Astrocyte of the spinal cord (primary cell): ENCODE measurements around the gene SVOP.
"Not testable (repeated sequence)": the region's sequence is repeated elsewhere in the genome, so short reads cannot be mapped to it uniquely, and the experiment has no call there.

Experiments
- DNase-seq: peaks from one replicate; pipeline ENCODE4 v3.0.0; 2011; ENCODE audit warnings: low read depth, low spot score
- H3K4me3 ChIP-seq: 2 replicates; pipeline ENCODE4 v1.5.1; 2011; ENCODE audit warnings: low read depth, mild to moderate bottlenecking, low read length, moderate library complexity
- in situ Hi-C: cut with HindIII; loops from 2 replicates; pipeline ENCODE4 v1.10.0; 2017; ENCODE audit warnings: low sequenced_read_pairs
- TF ChIP-seq, protein P1 (sequence below): IDR thresholded peaks from 2 replicates; pipeline ENCODE4 v1.5.1; 2012; ENCODE audit warnings: low read depth, mild to moderate bottlenecking, low read length, inconsistent platforms

SVOP gene

DNA sequence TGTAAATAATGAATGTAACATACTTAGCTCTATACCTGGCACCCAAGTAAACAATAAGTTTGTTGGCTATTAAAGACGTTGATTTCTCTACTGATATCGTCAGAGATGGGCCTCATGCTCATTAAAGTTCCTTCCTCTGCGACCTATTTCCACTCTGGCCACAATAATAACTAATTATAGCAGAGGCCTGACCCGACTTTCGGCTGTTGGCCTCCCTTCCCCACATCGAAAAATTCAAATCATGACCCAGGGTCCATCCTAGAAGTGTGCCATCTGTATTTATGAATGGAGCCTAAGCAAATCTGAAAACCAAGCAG lies 31.2 kb upstream of the SVOP start:
- DNase-seq = no peak
- TF ChIP-seq, protein P1, sequence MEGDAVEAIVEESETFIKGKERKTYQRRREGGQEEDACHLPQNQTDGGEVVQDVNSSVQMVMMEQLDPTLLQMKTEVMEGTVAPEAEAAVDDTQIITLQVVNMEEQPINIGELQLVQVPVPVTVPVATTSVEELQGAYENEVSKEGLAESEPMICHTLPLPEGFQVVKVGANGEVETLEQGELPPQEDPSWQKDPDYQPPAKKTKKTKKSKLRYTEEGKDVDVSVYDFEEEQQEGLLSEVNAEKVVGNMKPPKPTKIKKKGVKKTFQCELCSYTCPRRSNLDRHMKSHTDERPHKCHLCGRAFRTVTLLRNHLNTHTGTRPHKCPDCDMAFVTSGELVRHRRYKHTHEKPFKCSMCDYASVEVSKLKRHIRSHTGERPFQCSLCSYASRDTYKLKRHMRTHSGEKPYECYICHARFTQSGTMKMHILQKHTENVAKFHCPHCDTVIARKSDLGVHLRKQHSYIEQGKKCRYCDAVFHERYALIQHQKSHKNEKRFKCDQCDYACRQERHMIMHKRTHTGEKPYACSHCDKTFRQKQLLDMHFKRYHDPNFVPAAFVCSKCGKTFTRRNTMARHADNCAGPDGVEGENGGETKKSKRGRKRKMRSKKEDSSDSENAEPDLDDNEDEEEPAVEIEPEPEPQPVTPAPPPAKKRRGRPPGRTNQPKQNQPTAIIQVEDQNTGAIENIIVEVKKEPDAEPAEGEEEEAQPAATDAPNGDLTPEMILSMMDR = no peak
- peak overlapping the region; percentile 93 for H3K4me3 ChIP-seq
- in situ Hi-C loops = no loop called here

DNA sequence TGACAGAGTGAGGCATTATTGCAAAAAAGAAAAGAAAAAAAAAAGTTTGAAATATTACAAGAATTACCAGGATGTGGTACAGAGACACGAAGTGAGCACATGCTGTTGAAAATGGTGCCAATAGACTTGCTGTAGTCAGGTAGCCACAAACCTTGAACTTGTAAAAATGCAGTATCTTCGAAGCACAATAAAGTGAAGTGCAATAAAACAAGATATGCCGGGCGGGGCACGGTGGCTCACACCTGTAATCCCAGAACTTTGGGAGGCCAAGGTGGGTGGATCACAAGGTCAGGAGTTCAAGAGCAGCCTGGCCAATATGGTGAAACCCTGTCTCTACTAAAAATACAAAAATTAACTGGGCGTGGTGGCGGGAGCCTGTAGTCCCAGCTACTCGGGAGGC lies 28.9 kb upstream of the SVOP start:
- H3K4me3 ChIP-seq, in situ Hi-C loops, DNase-seq: not testable (repeated sequence)

DNA sequence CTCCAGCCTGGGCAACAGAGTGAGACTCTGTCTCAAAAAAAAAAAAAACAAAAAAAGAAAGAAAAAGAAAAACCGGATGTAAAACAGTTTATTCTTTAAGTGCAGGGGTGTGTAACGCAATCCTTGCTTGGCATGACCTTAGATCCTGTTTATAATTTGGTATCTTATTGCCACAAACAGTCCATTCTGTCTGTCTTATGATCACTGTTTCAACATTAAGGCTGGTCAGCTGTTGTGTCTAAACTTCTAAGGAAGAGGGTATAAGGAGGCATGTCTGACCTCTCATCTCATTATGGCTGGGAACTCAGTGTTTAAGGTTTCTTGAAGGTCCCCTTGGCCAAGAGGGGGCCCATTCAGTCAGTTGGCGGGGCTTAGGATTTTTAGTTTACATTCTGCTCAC lies 27.8 kb upstream of the SVOP start:
- H3K4me3 ChIP-seq, DNase-seq, in situ Hi-C loops: not testable (repeated sequence)

DNA sequence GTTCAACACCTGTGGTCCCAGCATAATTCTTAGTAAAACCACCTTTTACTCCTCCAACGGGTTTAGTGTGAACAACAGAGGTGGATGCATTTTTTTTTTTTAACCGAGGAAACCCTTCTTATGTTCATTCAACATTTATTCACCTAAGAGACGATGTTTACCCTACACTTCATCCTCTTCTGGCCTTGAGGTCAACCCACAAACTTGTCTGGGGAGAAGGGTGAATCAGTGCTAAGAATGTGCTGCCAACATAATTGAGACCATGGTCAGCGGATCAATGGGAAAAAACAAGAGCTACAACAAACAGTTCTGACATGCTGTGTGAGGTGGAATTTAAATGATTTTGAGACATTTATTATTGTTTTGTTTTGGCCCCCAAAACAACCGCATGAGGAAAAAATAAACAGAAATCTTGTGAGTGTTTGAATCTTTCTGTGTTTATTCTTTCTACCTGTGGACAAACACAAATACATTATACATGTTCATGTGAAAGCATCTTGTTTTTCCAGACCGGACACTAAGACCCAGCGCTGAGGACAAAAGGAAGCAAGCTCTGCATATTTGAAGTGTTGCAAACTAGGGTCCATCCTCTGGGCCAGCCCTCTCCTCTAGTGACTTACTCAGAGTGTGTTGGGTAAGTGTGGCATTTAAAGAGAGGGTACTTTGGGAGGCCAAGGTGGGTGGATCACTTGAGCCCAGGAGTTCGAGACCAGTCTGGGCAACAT lies 26.4 kb upstream of the SVOP start:
- in situ Hi-C loops = no loop called here
- no peak for DNase-seq
- TF ChIP-seq, protein P1 = no peak
- no peak overlapping the region for H3K4me3 ChIP-seq

DNA sequence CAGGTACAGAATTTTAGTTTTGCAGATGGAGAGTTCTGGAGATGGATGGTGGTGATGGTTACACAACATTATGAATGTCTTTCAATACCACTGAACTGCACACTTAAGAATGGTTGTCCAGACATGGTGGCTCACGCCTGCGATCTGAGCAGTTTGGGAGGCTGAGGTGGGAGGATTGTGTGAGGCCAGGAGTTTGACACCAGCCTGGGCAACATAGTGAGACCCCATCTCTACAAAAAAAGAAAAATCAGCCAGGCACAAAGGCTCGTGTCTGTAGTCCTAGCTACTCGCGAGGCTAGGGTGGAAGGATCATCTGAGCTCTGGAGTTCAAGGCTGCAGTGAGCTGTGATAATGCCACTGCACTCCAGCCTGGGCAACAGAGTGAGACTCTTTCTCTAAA lies 23.4 kb upstream of the SVOP start:
- TF ChIP-seq, protein P1 = no peak
- in situ Hi-C loops = no loop called here
- DNase-seq = no peak
- H3K4me3 ChIP-seq = no peak overlapping the region

DNA sequence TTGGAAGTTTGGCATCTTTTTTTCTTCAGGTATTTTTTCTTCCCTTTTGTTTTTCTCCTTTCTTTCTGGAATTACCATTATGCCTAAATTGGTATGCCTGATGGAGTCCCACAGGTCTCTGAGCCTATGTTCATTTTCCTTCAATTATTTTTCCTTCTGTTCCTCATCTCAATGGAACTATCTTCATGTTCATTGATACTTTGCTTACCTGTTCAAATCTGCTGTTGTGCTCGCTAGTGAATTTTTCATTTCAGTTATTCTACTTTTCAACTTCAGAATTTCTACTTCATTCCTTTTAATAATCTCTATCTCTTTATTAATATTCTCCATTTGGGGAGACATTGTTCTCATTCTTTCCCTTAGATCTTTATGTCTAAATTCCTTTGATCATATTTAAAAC lies 16.1 kb upstream of the SVOP start:
- no peak for DNase-seq
- TF ChIP-seq, protein P1 = no peak
- in situ Hi-C loops = no loop called here
- H3K4me3 ChIP-seq = no peak overlapping the region

DNA sequence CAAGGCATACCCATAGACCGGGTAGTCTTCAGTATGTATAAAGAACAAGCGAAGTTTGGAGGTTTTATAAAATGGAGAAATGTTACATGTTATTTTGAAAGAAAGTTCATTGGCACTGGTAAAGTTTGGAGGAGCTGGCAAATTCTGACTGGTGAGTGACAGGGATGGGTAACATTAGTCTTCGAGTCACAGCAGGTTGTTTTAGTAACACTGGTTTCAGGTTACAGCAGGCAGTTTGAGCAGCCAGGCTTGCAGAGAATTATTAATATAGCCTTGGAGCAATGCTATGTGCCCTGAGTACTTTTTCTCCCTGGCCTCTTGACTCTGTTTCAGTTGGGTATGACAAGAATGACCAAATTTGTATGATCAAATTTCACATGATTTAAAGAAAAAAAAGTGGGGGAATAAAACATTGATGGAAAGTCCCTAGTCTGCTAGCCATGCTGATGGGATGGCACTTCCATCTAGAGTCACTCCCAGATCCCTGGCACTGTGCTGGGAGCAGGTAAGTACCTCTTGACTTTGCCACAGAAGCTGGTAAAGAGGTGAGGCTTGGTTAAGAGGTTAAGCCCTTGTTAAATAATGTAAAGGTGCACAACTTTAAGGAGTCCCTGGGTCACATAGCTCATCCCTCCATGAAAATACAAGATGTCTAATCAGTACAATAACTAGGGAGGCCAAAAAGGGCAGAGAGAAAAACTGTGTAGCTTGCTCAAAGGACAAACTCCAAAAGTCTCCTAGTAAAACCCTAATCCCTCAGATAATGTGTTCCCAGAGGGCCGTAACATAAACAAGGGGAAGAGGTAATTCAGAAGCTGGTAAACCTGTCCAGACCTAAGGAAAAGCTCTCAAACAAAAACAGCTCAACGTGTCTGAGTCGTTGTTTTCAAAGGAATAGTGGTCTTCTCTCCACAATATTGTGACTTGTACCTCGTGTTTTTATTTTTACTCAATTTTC lies 12.7 kb upstream of the SVOP start:
- DNase-seq = no peak
- in situ Hi-C loops = no loop called here
- H3K4me3 ChIP-seq = no peak overlapping the region
- TF ChIP-seq, protein P1 = no peak
